Measurements from ENCODE around the gene ATP9A.
"Not testable (repeated sequence)": the region's sequence is repeated elsewhere in the genome, so short reads cannot be mapped to it uniquely, and the experiment has no call there.

ATP9A gene

GRCh38 chr20:51767867-51768758 is at the start of gene ATP9A:
TSS of gene ATP9A (minus strand) at chr20:51768390. CDS start at chr20:51768369, 21 bp downstream.
- peak within 1 kb of the TSS; percentile 45 to 74 (median 53) for H3K4me3 ChIP-seq
- H3K27ac ChIP-seq, result peak within 1 kb of the TSS; percentile 2 to 88 (median 65)

- H3K4me3 ChIP-seq, H3K27ac ChIP-seq: not testable (repeated sequence)
These were observed 48.7 kb upstream of the ATP9A start for GRCh38 chr20:51816856-51817255.

- no peak overlapping the region for H3K4me3 ChIP-seq
- no peak overlapping the region for H3K27ac ChIP-seq
These were observed 47.3 kb upstream of the ATP9A start for GRCh38 chr20:51815383-51816076.

GRCh38 chr20:51812861-51813260 is 44.7 kb upstream of the ATP9A start:
- Histone ChIP-seq H3K27ac (no peak overlapping the region), H3K4me3 (no peak overlapping the region)

- Histone ChIP-seq H3K27ac (no peak overlapping the region), H3K4me3 (no peak overlapping the region)
These were observed 43.4 kb upstream of the ATP9A start for GRCh38 chr20:51811514-51812128.

GRCh38 chr20:51811042-51811355 is 42.8 kb upstream of the ATP9A start:
- Histone ChIP-seq H3K27ac (no peak overlapping the region), H3K4me3 (no peak overlapping the region)

- Histone ChIP-seq H3K4me3 (no peak overlapping the region), H3K27ac (no peak overlapping the region)
These were observed 42.2 kb upstream of the ATP9A start for GRCh38 chr20:51810155-51811041.

GRCh38 chr20:51807720-51808250 is 39.6 kb upstream of the ATP9A start:
- H3K4me3 ChIP-seq, result no peak overlapping the region
- no peak overlapping the region for H3K27ac ChIP-seq

- Histone ChIP-seq H3K27ac (no peak overlapping the region), H3K4me3 (no peak overlapping the region)
These were observed 36.6 kb upstream of the ATP9A start for GRCh38 chr20:51804754-51805153.

- Histone ChIP-seq H3K27ac (no peak overlapping the region), H3K4me3 (no peak overlapping the region)
These were observed 35.1 kb upstream of the ATP9A start for GRCh38 chr20:51803148-51803854.

GRCh38 chr20:51802170-51802751 is 34.1 kb upstream of the ATP9A start, which contains the start of gene SALL4:
TSS of gene SALL4 (minus strand) at chr20:51802521. CDS start at chr20:51802408, 113 bp downstream.
- H3K27ac ChIP-seq, result no peak within 1 kb of the TSS
- H3K4me3 ChIP-seq, result peak within 1 kb of the TSS; percentile 12 to 45 (median 37)

- no peak overlapping the region for H3K27ac ChIP-seq
- peak overlapping the region; percentile 12 to 45 (median 37) for H3K4me3 ChIP-seq
These were observed 33.6 kb upstream of the ATP9A start for GRCh38 chr20:51801823-51802123.

- H3K4me3 ChIP-seq, result peak overlapping the region; percentile 12 to 45 (median 37)
- H3K27ac ChIP-seq, result no peak overlapping the region
These were observed 33.1 kb upstream of the ATP9A start for GRCh38 chr20:51801122-51801822.

- no peak overlapping the region for H3K27ac ChIP-seq
These were observed 32.6 kb upstream of the ATP9A start for GRCh38 chr20:51800872-51801121.

GRCh38 chr20:51800060-51800871 is 32.1 kb upstream of the ATP9A start:
- H3K27ac ChIP-seq, result peak overlapping the region in 1 of 21 experiments; percentile 30
- peak overlapping the region; percentile 12 to 45 (median 37) for H3K4me3 ChIP-seq

More at GRCh38 chr20:51800872-51801121, 32.6 kb upstream of the ATP9A start:
- H3K4me3 ChIP-seq, result peak overlapping the region; percentile 12 to 45 (median 37)

- H3K27ac ChIP-seq, result no peak overlapping the region
- H3K4me3 ChIP-seq, result no peak overlapping the region
These were observed 31.2 kb upstream of the ATP9A start for GRCh38 chr20:51799401-51799860.

GRCh38 chr20:51797357-51798025 is 29.3 kb upstream of the ATP9A start:
- no peak overlapping the region for H3K27ac ChIP-seq

More at GRCh38 chr20:51797357-51798025, 29.3 kb upstream of the ATP9A start:
- no peak overlapping the region for H3K4me3 ChIP-seq
